Measurements from ENCODE around the gene ZNF827. TPM values are rescaled to one million over a fixed set of nuclear protein-coding genes. Genes with fewer than 3 reads are reported as not detected.

Gene ZNF827
- total RNA-seq, 1 donor from 2014 or later = 23.8 TPM

DNA sequence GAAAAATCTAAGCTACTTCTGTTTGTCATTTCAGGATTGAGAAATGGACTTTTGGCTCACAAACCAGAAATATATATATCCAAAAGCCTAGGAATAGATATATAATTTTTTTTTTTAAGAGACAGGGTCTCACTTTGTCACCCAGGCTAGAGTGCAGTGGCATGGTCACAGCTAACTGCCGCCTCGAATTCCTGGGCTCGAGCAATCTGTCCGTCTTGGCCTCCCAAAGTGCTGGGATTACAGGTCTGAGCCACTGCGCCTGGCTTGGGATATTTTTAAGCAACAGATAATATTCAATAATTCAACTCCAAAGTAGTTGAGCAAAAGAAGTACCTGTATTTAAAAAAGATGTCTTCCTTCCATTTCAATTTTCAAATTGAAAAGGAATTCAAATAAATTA, 146.2 kb downstream of the ZNF827 start:
- H3K36me3 Mint-ChIP-seq (ENCODE audit: low read depth) = no peaks in the 10 kb centered on the region
- H3K27me3 Mint-ChIP-seq (ENCODE audit: low read depth) = no peaks in the 10 kb centered on the region
- no peak overlapping the region for H3K27ac Mint-ChIP-seq (ENCODE audit: unreplicated experiment)
- H3K9me3 Mint-ChIP-seq (ENCODE audit: low read depth) = no peaks in the 10 kb centered on the region
- no peak for DNase-seq (ENCODE audit: low spot score)
- H3K4me3 Mint-ChIP-seq (ENCODE audit: unreplicated experiment) = no peak overlapping the region
- TF ChIP-seq, protein P1, sequence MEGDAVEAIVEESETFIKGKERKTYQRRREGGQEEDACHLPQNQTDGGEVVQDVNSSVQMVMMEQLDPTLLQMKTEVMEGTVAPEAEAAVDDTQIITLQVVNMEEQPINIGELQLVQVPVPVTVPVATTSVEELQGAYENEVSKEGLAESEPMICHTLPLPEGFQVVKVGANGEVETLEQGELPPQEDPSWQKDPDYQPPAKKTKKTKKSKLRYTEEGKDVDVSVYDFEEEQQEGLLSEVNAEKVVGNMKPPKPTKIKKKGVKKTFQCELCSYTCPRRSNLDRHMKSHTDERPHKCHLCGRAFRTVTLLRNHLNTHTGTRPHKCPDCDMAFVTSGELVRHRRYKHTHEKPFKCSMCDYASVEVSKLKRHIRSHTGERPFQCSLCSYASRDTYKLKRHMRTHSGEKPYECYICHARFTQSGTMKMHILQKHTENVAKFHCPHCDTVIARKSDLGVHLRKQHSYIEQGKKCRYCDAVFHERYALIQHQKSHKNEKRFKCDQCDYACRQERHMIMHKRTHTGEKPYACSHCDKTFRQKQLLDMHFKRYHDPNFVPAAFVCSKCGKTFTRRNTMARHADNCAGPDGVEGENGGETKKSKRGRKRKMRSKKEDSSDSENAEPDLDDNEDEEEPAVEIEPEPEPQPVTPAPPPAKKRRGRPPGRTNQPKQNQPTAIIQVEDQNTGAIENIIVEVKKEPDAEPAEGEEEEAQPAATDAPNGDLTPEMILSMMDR (IDR thresholded peaks at IDR 0.05) = no peak
- H3K4me1 Mint-ChIP-seq (ENCODE audit: low read depth) = no peaks in the 10 kb centered on the region

DNA sequence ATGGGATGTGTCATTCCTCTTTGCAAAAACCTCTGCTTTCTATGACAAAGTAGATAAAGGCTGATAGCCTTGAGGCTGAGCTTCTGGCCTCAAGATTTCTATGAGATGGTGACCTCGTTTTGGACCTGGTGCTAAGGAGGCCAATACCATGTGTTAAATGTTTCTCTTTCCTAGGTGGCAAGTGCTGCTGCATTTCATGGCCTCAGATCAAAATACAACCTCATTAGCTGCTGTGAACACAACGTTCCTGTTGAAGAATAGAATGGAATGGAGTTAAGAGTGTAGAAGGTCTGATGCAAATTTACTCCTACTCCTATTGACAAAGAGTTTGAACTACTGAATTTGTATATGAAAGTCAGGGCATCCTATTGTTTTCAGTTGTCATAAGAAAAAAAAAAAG, 146.6 kb downstream of the ZNF827 start:
- DNase-seq (ENCODE audit: low spot score) = no peak
- H3K27me3 Mint-ChIP-seq (ENCODE audit: low read depth) = no peaks in the 10 kb centered on the region
- H3K4me1 Mint-ChIP-seq (ENCODE audit: low read depth) = no peaks in the 10 kb centered on the region
- TF ChIP-seq, protein P1 (IDR thresholded peaks at IDR 0.05) = no peak
- H3K4me3 Mint-ChIP-seq (ENCODE audit: unreplicated experiment) = no peak overlapping the region
- no peak overlapping the region for H3K27ac Mint-ChIP-seq (ENCODE audit: unreplicated experiment)
- H3K9me3 Mint-ChIP-seq (ENCODE audit: low read depth) = no peaks in the 10 kb centered on the region
- no peaks in the 10 kb centered on the region for H3K36me3 Mint-ChIP-seq (ENCODE audit: low read depth)

DNA sequence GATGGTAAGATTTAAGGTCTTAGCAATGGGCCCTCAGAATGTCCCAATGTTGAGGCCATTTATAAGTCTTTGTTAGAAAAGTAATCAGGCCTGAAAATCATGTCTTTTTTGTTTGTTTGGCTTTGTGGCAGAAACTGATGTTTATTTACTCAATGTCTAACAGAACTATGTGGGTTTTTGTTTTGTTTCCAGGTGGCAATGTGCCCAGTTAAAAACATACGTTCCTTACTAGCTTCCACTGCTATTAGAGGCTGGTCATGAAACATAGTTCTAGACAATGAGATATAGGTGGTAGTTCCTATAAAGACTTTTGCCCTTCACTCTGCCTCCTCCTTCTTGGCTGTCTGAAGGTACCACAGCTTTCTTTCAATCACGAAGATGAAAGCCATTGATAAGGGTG, 149.9 kb downstream of the ZNF827 start:
- DNase-seq (ENCODE audit: low spot score) = no peak
- TF ChIP-seq, protein P1 (IDR thresholded peaks at IDR 0.05) = no peak
- peaks cover 5% of the 10 kb centered on the region for H3K4me1 Mint-ChIP-seq (ENCODE audit: low read depth)
- no peak overlapping the region for H3K4me3 Mint-ChIP-seq (ENCODE audit: unreplicated experiment)
- no peak overlapping the region for H3K27ac Mint-ChIP-seq (ENCODE audit: unreplicated experiment)
- peaks cover 8% of the 10 kb centered on the region for H3K36me3 Mint-ChIP-seq (ENCODE audit: low read depth)
- H3K9me3 Mint-ChIP-seq (ENCODE audit: low read depth) = peaks cover 2% of the 10 kb centered on the region
- H3K27me3 Mint-ChIP-seq (ENCODE audit: low read depth) = no peaks in the 10 kb centered on the region

DNA sequence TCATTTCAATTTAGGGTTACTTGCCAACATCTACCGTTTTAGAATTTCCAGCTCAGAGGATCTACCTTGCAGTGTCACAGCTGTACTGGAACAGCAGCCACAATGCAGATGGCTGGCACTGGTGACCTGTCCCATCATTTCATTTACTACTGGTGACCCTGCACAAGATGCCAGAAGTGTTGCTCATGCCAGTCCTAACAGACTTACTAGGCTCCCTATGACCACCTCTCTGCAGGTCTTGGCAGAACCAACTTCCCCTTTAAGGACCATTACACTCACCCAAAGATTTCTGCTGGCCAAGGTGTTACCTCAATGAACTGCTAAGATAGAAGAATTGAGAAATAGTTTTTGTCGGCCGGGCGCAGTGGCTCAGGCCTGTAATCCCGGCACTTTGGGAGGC, 151.8 kb downstream of the ZNF827 start:
- TF ChIP-seq, protein P1 (IDR thresholded peaks at IDR 0.05) = no peak
- H3K4me3 Mint-ChIP-seq (ENCODE audit: unreplicated experiment) = no peak overlapping the region
- H3K4me1 Mint-ChIP-seq (ENCODE audit: low read depth) = peaks cover 8% of the 10 kb centered on the region
- H3K27ac Mint-ChIP-seq (ENCODE audit: unreplicated experiment) = no peak overlapping the region
- peaks cover 5% of the 10 kb centered on the region for H3K9me3 Mint-ChIP-seq (ENCODE audit: low read depth)
- H3K27me3 Mint-ChIP-seq (ENCODE audit: low read depth) = no peaks in the 10 kb centered on the region
- no peak for DNase-seq (ENCODE audit: low spot score)
- H3K36me3 Mint-ChIP-seq (ENCODE audit: low read depth) = peaks cover 10% of the 10 kb centered on the region

DNA sequence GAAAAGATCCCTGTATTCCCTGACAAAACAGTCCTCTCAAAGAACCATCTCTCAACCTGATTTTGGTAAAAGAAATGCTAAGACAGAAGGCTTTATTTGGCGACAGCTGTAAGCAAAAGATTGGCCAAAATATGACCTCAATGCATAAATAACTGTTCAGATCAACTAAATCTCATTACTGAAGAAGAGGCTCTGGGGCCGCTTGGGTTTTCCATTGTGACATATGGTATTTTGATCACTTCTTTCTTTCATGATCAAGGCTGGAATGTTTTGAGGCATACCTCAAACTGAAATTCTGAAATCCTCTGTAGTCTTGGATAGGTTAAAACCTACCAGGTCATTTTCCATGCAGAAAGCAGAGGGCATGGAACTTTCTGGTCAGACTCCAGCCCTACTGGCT, 152.4 kb downstream of the ZNF827 start:
- DNase-seq (ENCODE audit: low spot score) = no peak
- Mint-ChIP-seq H3K27ac (ENCODE audit: unreplicated experiment) (no peak overlapping the region), H3K36me3 (ENCODE audit: low read depth) (peaks cover 11% of the 10 kb centered on the region)

More for the DNA sequence above, 152.4 kb downstream of the ZNF827 start:
- Mint-ChIP-seq H3K4me1 (ENCODE audit: low read depth) (peaks cover 8% of the 10 kb centered on the region), H3K4me3 (ENCODE audit: unreplicated experiment) (no peak overlapping the region), H3K27me3 (ENCODE audit: low read depth) (no peaks in the 10 kb centered on the region), H3K9me3 (ENCODE audit: low read depth) (peaks cover 5% of the 10 kb centered on the region)
- TF ChIP-seq, protein P1 (IDR thresholded peaks at IDR 0.05) = no peak

Data from chondrocyte (in vitro differentiated cells).